B cell (primary cell): ENCODE results near the gene SUGCT.

Experiments used
- EZH2 ChIP-seq: IDR thresholded peaks from 2 replicates; pipeline ENCODE4 v1.6.1; 2012; ENCODE audit warnings: borderline replicate concordance, low read depth, mild to moderate bottlenecking, moderate library complexity, low read length; ENCODE audit not compliant: insufficient read depth, poor library complexity, severe bottlenecking
- TF ChIP-seq, protein P1 (sequence below): fragments of 200-600 bp; IDR thresholded peaks from one replicate; pipeline ENCODE4 v1.8.0; 2022; ENCODE audit warnings: antibody characterized with exemption, mild to moderate bottlenecking

DNA sequence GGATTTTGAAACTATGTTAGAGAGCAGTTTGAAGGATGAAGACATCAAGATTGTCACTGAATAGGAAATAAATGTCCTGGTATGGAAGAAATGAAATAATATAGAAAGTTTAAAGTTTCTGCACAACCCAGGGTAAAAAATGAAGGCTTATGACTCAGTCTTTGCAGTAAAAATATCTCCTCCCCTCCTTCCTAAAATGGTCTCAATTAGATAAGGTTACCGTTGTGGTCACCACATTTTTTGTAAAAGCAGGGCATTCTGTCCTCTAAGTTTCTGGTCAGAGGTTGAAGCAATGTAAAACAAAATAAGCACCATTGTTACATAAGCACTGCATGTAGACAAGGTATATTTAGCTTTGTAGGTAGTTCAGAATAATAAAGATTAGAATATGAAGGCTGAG lies 403.5 kb downstream of the SUGCT start:
- TF ChIP-seq, protein P1, sequence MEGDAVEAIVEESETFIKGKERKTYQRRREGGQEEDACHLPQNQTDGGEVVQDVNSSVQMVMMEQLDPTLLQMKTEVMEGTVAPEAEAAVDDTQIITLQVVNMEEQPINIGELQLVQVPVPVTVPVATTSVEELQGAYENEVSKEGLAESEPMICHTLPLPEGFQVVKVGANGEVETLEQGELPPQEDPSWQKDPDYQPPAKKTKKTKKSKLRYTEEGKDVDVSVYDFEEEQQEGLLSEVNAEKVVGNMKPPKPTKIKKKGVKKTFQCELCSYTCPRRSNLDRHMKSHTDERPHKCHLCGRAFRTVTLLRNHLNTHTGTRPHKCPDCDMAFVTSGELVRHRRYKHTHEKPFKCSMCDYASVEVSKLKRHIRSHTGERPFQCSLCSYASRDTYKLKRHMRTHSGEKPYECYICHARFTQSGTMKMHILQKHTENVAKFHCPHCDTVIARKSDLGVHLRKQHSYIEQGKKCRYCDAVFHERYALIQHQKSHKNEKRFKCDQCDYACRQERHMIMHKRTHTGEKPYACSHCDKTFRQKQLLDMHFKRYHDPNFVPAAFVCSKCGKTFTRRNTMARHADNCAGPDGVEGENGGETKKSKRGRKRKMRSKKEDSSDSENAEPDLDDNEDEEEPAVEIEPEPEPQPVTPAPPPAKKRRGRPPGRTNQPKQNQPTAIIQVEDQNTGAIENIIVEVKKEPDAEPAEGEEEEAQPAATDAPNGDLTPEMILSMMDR: no peak
- no peak for TF ChIP-seq EZH2
